ENCODE measurements around the gene UROC1. TPM values are rescaled to one million over a fixed set of nuclear protein-coding genes. Genes with fewer than 3 reads are reported as not detected.

The UROC1 gene
- total and polyA plus RNA-seq, 8 donors, result not detected

- WGBS, 5 donors, result 76 to 95% (median 88%) methylated on average over 12 of the region's 12 CpGs
These were observed 60.7 kb downstream of the UROC1 start for GRCh38 chr3:126456766-126457388.

GRCh38 chr3:126456211-126456610 lies 61.4 kb downstream of the UROC1 start:
- H3K27me3 ChIP-seq, result no peaks in the 10 kb centered on the region
- DNase-seq, result no peak
- intact Hi-C loops (cut with DNase I; ENCODE audit: low total_unique reads), result no loop called here
- H3K4me1 ChIP-seq, result peaks cover 0 to 5% (median 0%) of the 10 kb centered on the region in 4 donors
- H3K27ac ChIP-seq, result no peak overlapping the region
- H3K9me3 ChIP-seq, result no peaks in the 10 kb centered on the region
- WGBS, 5 donors, result 70 to 92% (median 81%) methylated on average over 4 of the region's 4 CpGs
- TF ChIP-seq CTCF (IDR thresholded peaks at IDR 0.05), result no peak
- TF ChIP-seq EP300 (IDR thresholded peaks at IDR 0.05), result no peak
- TF ChIP-seq POLR2AphosphoS5 (IDR thresholded peaks at IDR 0.05), result no peak
- TF ChIP-seq POLR2A (IDR thresholded peaks at IDR 0.05), result no peak
- peaks cover 54 to 98% (median 96%) of the 10 kb centered on the region in 4 donors for H3K36me3 ChIP-seq
- H3K4me3 ChIP-seq, result no peak overlapping the region

More at GRCh38 chr3:126456766-126457388, 60.7 kb downstream of the UROC1 start:
- Histone ChIP-seq H3K36me3 (peaks cover 54 to 98% (median 96%) of the 10 kb centered on the region in 4 donors), H3K4me1 (peaks cover 0 to 5% (median 0%) of the 10 kb centered on the region in 4 donors), H3K4me3 (no peak overlapping the region), H3K27me3 (no peaks in the 10 kb centered on the region), H3K27ac (no peak overlapping the region), H3K9me3 (no peaks in the 10 kb centered on the region)
- intact Hi-C loops (cut with DNase I; ENCODE audit: low total_unique reads), result no loop called here
- DNase-seq, result no peak
- TF ChIP-seq POLR2A (IDR thresholded peaks at IDR 0.05) (no peak), EP300 (IDR thresholded peaks at IDR 0.05) (no peak), POLR2AphosphoS5 (IDR thresholded peaks at IDR 0.05) (no peak), CTCF (IDR thresholded peaks at IDR 0.05) (no peak)

- Histone ChIP-seq H3K4me3 (no peak overlapping the region), H3K36me3 (peaks cover 55 to 98% (median 96%) of the 10 kb centered on the region in 4 donors), H3K4me1 (peaks cover 0 to 5% (median 0%) of the 10 kb centered on the region in 4 donors), H3K27me3 (no peaks in the 10 kb centered on the region), H3K9me3 (no peaks in the 10 kb centered on the region), H3K27ac (no peak overlapping the region)
- TF ChIP-seq POLR2A (IDR thresholded peaks at IDR 0.05) (no peak), CTCF (IDR thresholded peaks at IDR 0.05) (no peak)
- DNase-seq, result no peak
- 79 to 91% (median 90%) methylated on average over 6 of the region's 6 CpGs for WGBS, 5 donors
- intact Hi-C loops (cut with DNase I; ENCODE audit: low total_unique reads), result no loop called here
These were observed 63.0 kb downstream of the UROC1 start for GRCh38 chr3:126454437-126455198.

- no peak overlapping the region for H3K27ac ChIP-seq
- WGBS, 5 donors, result 57 to 81% (median 76%) methylated on average over 1 of the region's 1 CpG
- H3K27me3 ChIP-seq, result no peaks in the 10 kb centered on the region
- no peak for DNase-seq
- intact Hi-C loops (cut with DNase I; ENCODE audit: low total_unique reads), result no loop called here
- H3K4me1 ChIP-seq, result peaks cover 0 to 5% (median 0%) of the 10 kb centered on the region in 4 donors
- H3K9me3 ChIP-seq, result no peaks in the 10 kb centered on the region
- TF ChIP-seq EP300 (IDR thresholded peaks at IDR 0.05) (no peak), POLR2AphosphoS5 (IDR thresholded peaks at IDR 0.05) (no peak)
- peaks cover 52 to 98% (median 96%) of the 10 kb centered on the region in 4 donors for H3K36me3 ChIP-seq
- H3K4me3 ChIP-seq, result no peak overlapping the region
These were observed 63.5 kb downstream of the UROC1 start for GRCh38 chr3:126454025-126454424.

Data from stomach (tissue), 9 donors.